HepG2 (cell line): ENCODE results near the gene ACSS2. TPM values are rescaled to one million over a fixed set of nuclear protein-coding genes. Genes with fewer than 3 reads are reported as not detected.

Experiments used
- ATAD3A ChIP-seq: sonication (generic); formaldehyde crosslinking; IDR thresholded peaks from 2 replicates; pipeline ENCODE4 v1.4.0; 2020; ENCODE audit warnings: missing genetic modification reagents
- BHLHE40 ChIP-seq: IDR thresholded peaks from 2 replicates; pipeline ENCODE4 v1.6.1; 2011; ENCODE audit warnings: low read length, improper control_type of control experiment
- CBFB ChIP-seq: sonication (generic); formaldehyde crosslinking; IDR thresholded peaks from 2 replicates; pipeline ENCODE4 v1.4.0; 2020; ENCODE audit warnings: missing genetic modification reagents
- CENPBD1 ChIP-seq: sonication (generic); formaldehyde crosslinking; IDR thresholded peaks from 2 replicates; pipeline ENCODE4 v1.8.0; 2022; ENCODE audit warnings: missing genetic modification reagents, low read depth, mild to moderate bottlenecking, borderline replicate concordance
- KLF6 ChIP-seq: IDR thresholded peaks from 2 replicates; pipeline ENCODE4 v1.8.0; 2016; ENCODE audit warnings: missing biosample characterization, missing genetic modification reagents
- MATR3 ChIP-seq: sonication (generic); formaldehyde crosslinking; IDR thresholded peaks from 2 replicates; pipeline ENCODE4 v1.4.0; 2020; ENCODE audit warnings: missing genetic modification reagents
- NFYC ChIP-seq: IDR thresholded peaks from 2 replicates; pipeline ENCODE4 v1.6.1; 2016; ENCODE audit warnings: missing genetic modification reagents, missing compliant biosample characterization
- PAF1 ChIP-seq: IDR thresholded peaks from 2 replicates; pipeline ENCODE4 v1.6.1; 2016; ENCODE audit warnings: missing genetic modification reagents, missing compliant biosample characterization
- PHF21A ChIP-seq: sonication (generic); formaldehyde crosslinking; IDR thresholded peaks from 2 replicates; pipeline ENCODE4 v1.5.0; 2020; ENCODE audit warnings: mild to moderate bottlenecking, missing genetic modification reagents
- PRPF4 ChIP-seq: fragments of 200-400 bp; formaldehyde crosslinking; IDR thresholded peaks from 2 replicates; pipeline ENCODE4 v1.6.1; 2016; ENCODE audit warnings: low read length, low read depth; ENCODE audit not compliant: poor library complexity, severe bottlenecking
- REPIN1 ChIP-seq: sonication (generic); formaldehyde crosslinking; IDR thresholded peaks from 2 replicates; pipeline ENCODE4 v1.8.0; 2022; ENCODE audit warnings: missing genetic modification reagents, low read depth, mild to moderate bottlenecking, borderline replicate concordance
- SAFB2 ChIP-seq: sonication (generic); formaldehyde crosslinking; IDR thresholded peaks from 2 replicates; pipeline ENCODE4 v1.5.1; 2020; ENCODE audit warnings: missing genetic modification reagents, low read depth, mild to moderate bottlenecking, borderline replicate concordance
- TBP ChIP-seq: sonication (generic); formaldehyde crosslinking; IDR thresholded peaks from 2 replicates; pipeline ENCODE4 v1.5.0; 2020; ENCODE audit warnings: missing genetic modification reagents
- YEATS4 ChIP-seq: sonication (generic); formaldehyde crosslinking; IDR thresholded peaks from 2 replicates; pipeline ENCODE4 v1.4.0; 2020; ENCODE audit warnings: missing genetic modification reagents, borderline replicate concordance
- ZNF253 ChIP-seq: sonication (generic); formaldehyde crosslinking; IDR thresholded peaks from 2 replicates; pipeline ENCODE4 v1.8.0; 2022; ENCODE audit warnings: mild to moderate bottlenecking, missing genetic modification reagents, borderline replicate concordance
- ZNF503 ChIP-seq: sonication (generic); formaldehyde crosslinking; IDR thresholded peaks from 2 replicates; pipeline ENCODE4 v1.4.0; 2020; ENCODE audit warnings: missing genetic modification reagents
- ZNF552 ChIP-seq: sonication (generic); formaldehyde crosslinking; IDR thresholded peaks from 2 replicates; pipeline ENCODE4 v1.9.0; 2022; ENCODE audit warnings: missing genetic modification reagents, mild to moderate bottlenecking, borderline replicate concordance
- ZNF75D ChIP-seq: sonication (generic); formaldehyde crosslinking; IDR thresholded peaks from 2 replicates; pipeline ENCODE4 v1.8.1; 2023; ENCODE audit warnings: missing genetic modification reagents, mild to moderate bottlenecking, borderline replicate concordance
- ZNF83 ChIP-seq: sonication (generic); formaldehyde crosslinking; IDR thresholded peaks from 2 replicates; pipeline ENCODE4 v1.4.0; 2020; ENCODE audit warnings: missing genetic modification reagents, mild to moderate bottlenecking, borderline replicate concordance
- ZSCAN20 ChIP-seq: sonication (generic); formaldehyde crosslinking; IDR thresholded peaks from 2 replicates; pipeline ENCODE4 v1.4.0; 2020; ENCODE audit warnings: missing genetic modification reagents, mild to moderate bottlenecking, borderline replicate concordance
- ZSCAN31 ChIP-seq: sonication (generic); formaldehyde crosslinking; IDR thresholded peaks from 2 replicates; pipeline ENCODE4 v1.5.0; 2020; ENCODE audit warnings: low read depth, mild to moderate bottlenecking, missing genetic modification reagents
- polyA plus RNA-seq, 8 experiments: library from polyadenylated mRNA; depleted of rRNA in 3 of 8; stranded (reverse) in 7 of 8; unstranded in 1 of 8; fragments of >200 nt; fragmentation: Illumina TruSeq in 4 of 8; extraction: Trizol in 4 of 8; gene quantifications; 2 replicates each; pipeline versions ENCODE4 v1.2.1 to v1.2.3, GENCODE V29; 2011 to 2016; ENCODE audit warnings: low read depth in 4 of 8, missing spikeins in 1 of 8, mixed read lengths in 1 of 8; ENCODE audit not compliant: insufficient read depth in 1 of 8
- total RNA-seq, 5 experiments: library from RNA; depleted of rRNA; stranded (reverse); fragments of >200 nt; fragmentation: Illumina TruSeq; extraction: Trizol; gene quantifications; 2 replicates each; pipeline ENCODE4 v1.2.3, GENCODE V29; 2016; ENCODE audit warnings: low read depth in 1 of 5
- TF ChIP-seq, protein P1 (sequence below): sonication (generic); formaldehyde crosslinking; IDR thresholded peaks from 2 replicates; pipeline ENCODE4 v1.5.0; 2020; ENCODE audit warnings: missing genetic modification reagents
- TF ChIP-seq, protein P2 (sequence below): sonication (generic); formaldehyde crosslinking; IDR thresholded peaks from 2 replicates; pipeline ENCODE4 v1.4.0; 2020; ENCODE audit warnings: missing genetic modification reagents, mild to moderate bottlenecking, borderline replicate concordance
- TF ChIP-seq, protein P3 (sequence below): sonication (generic); formaldehyde crosslinking; IDR thresholded peaks from 2 replicates; pipeline ENCODE4 v1.8.0; 2022; ENCODE audit warnings: missing genetic modification reagents, mild to moderate bottlenecking, inconsistent platforms, borderline replicate concordance

The ACSS2 gene
- total and polyA plus RNA-seq, 2 of the 13 experiments (the other 11 are each of a cell fraction or from before 2014, with no cell fraction given): 72.8 to 89.7 TPM

GRCh38 chr20:34876406-34877282 is at the start of gene ACSS2 (continued):
- TF ChIP-seq, protein P1, sequence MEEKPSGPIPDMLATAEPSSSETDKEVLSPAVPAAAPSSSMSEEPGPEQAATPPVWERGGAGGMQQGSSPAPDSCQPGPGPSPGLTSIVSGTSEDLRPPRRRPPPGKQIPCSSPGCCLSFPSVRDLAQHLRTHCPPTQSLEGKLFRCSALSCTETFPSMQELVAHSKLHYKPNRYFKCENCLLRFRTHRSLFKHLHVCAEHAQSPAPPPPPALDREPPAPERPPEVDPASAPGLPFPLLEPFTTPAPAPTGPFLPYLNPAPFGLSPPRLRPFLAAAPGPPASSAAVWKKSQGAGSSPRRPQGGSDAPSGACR: 0 out of 2 replicates have a peak, but pooled peaks have one; percentile 27
- TF ChIP-seq PHF21A (CRISPR knock-in tag): no peak; the same call in 1 of the 2 replicates
- TF ChIP-seq CENPBD1 (CRISPR knock-in tag): no peak
- no peak for TF ChIP-seq ATAD3A
- no peak for TF ChIP-seq MATR3 (CRISPR knock-in tag)
- TF ChIP-seq ZNF503 (CRISPR knock-in tag): no peak
- TF ChIP-seq CBFB: no peak
- no peak for TF ChIP-seq PAF1 (CRISPR knock-in tag)
- peak; percentile 70; the same call in 1 of the 2 replicates for TF ChIP-seq REPIN1
- TF ChIP-seq ZNF75D: 0 out of 2 replicates have a peak, but pooled peaks have one; percentile 32
- TF ChIP-seq, protein P2, sequence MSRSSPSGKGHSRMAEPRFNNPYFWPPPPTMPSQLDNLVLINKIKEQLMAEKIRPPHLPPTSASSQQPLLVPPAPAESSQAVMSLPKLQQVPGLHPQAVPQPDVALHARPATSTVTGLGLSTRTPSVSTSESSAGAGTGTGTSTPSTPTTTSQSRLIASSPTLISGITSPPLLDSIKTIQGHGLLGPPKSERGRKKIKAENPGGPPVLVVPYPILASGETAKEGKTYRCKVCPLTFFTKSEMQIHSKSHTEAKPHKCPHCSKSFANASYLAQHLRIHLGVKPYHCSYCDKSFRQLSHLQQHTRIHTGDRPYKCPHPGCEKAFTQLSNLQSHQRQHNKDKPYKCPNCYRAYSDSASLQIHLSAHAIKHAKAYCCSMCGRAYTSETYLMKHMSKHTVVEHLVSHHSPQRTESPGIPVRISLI: no peak
- TF ChIP-seq ZNF83 (CRISPR knock-in tag): no peak
- no peak for TF ChIP-seq NFYC (CRISPR knock-in tag)
- TF ChIP-seq ZNF253: no peak
- TF ChIP-seq PRPF4: no peak
- TF ChIP-seq SAFB2 (CRISPR knock-in tag): no peak; the same call in none of the 2 replicates
- TF ChIP-seq, protein P3, sequence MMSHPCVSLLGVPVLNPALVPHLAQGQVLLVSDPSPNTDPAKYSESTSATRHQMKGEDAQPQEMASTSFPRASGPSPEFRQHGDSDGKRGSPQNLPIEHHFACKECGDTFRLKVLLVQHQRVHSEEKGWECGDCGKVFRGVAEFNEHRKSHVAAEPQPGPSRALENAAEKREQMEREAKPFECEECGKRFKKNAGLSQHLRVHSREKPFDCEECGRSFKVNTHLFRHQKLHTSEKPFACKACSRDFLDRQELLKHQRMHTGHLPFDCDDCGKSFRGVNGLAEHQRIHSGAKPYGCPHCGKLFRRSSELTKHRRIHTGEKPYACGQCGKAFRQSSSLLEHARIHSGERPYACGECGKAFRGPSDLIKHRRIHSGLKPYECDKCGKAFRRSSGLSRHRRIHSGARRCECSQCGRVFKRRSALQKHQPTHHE (CRISPR knock-in tag): no peak; the same call in 1 of the 2 replicates
- TF ChIP-seq YEATS4: peak; percentile 13; the same call in 1 of the 2 replicates
- TF ChIP-seq TBP (CRISPR knock-in tag): no peak
- TF ChIP-seq ZNF552: no peak
- peak; percentile 98 for TF ChIP-seq ZSCAN20
- peak; percentile 72; the same call in 1 of the 2 replicates for TF ChIP-seq KLF6
- TF ChIP-seq ZSCAN31 (CRISPR knock-in tag): no peak; the same call in 1 of the 2 replicates
- TF ChIP-seq BHLHE40: no peak
